Esophagus squamous epithelium (tissue), 5 donors: ENCODE data around the gene RIPK3. TPM values are rescaled to one million over a fixed set of nuclear protein-coding genes. Genes with fewer than 3 reads are reported as not detected.

Experiments used
- DNase-seq: peaks from one replicate; lab custom pipeline; 2025; lab: John Stamatoyannopoulos, UW
- H3K27ac ChIP-seq, 4 donors: fragments of 200-600 bp; sonication (generic); one replicate each; pipeline ENCODE4 v1.5.1; 2016 to 2019; ENCODE audit warnings: mild to moderate bottlenecking in 1 of 4
- H3K27me3 ChIP-seq, 4 donors: fragments of 200-600 bp; sonication (generic); 1 replicate in 3 of 4; 2 replicates in 1 of 4; pipeline versions ENCODE4 v1.5.1 to v1.6.0; 2017 to 2021; ENCODE audit warnings: antibody characterized with exemption in 1 of 4
- H3K36me3 ChIP-seq, 3 donors: fragments of 200-600 bp; sonication (generic); one replicate each; pipeline ENCODE4 v1.5.1; 2016 to 2019
- H3K4me1 ChIP-seq, 3 donors: fragments of 200-600 bp; sonication (generic); one replicate each; pipeline ENCODE4 v1.5.1; 2017 to 2019
- H3K4me3 ChIP-seq, 4 donors: fragments of 200-600 bp; sonication (generic); 1 replicate in 3 of 4; 2 replicates in 1 of 4; pipeline ENCODE4 v1.5.1; 2016 to 2019; ENCODE audit warnings: mild to moderate bottlenecking in 2 of 4, moderate library complexity in 1 of 4
- H3K9me3 ChIP-seq, 3 donors: fragments of 200-600 bp; sonication (generic); one replicate each; pipeline ENCODE4 v1.5.1; 2016 to 2019
- POLR2A ChIP-seq, 4 donors: fragments of 450-650 bp; IDR thresholded peaks; one replicate each; pipeline ENCODE4 v1.6.1; 2017; ENCODE audit warnings: antibody characterized with exemption in 4 of 4, mild to moderate bottlenecking in 4 of 4, moderate library complexity in 3 of 4
- WGBS, 2 donors: methylation state at CpG; one replicate each; pipeline ENCODE4 v1.1.5; 2018; 5-methylcytosine and 5-hydroxymethylcytosine counted together
- intact Hi-C: fragments of 100-400 bp; cut with DNase I; formaldehyde crosslinking; loops from one replicate; pipeline ENCODE4 v1.15.0; 2022
- total RNA-seq, 4 donors: library from RNA; depleted of rRNA; stranded (reverse); fragments of >200 nt; gene quantifications; one replicate each; pipeline ENCODE4 v1.1.0, GENCODE V29; 2016
- TF ChIP-seq, protein P1 (sequence below), 6 experiments: fragments of 450-650 bp in 4 of 6; fragments of 200-600 bp in 2 of 6; sonication (generic) in 2 of 6; IDR thresholded peaks; one replicate each; pipeline ENCODE4 v1.5.1; 2016 to 2019; ENCODE audit warnings: antibody characterized with exemption in 6 of 6, mild to moderate bottlenecking in 4 of 6, moderate library complexity in 4 of 6
- donor health status: DM: yes; HTN: yes; CAD: no.

RIPK3 gene
- total RNA-seq, 4 donors from 2014 or later: 10.3 to 21.4 (median 12.7) TPM

DNA sequence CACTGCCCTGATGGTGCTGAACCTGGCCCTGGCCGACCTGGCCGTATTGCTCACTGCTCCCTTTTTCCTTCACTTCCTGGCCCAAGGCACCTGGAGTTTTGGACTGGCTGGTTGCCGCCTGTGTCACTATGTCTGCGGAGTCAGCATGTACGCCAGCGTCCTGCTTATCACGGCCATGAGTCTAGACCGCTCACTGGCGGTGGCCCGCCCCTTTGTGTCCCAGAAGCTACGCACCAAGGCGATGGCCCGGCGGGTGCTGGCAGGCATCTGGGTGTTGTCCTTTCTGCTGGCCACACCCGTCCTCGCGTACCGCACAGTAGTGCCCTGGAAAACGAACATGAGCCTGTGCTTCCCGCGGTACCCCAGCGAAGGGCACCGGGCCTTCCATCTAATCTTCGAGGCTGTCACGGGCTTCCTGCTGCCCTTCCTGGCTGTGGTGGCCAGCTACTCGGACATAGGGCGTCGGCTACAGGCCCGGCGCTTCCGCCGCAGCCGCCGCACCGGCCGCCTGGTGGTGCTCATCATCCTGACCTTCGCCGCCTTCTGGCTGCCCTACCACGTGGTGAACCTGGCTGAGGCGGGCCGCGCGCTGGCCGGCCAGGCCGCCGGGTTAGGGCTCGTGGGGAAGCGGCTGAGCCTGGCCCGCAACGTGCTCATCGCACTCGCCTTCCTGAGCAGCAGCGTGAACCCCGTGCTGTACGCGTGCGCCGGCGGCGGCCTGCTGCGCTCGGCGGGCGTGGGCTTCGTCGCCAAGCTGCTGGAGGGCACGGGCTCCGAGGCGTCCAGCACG, 23.8 kb downstream of the RIPK3 start:
- no peaks in the 10 kb centered on the region for H3K36me3 ChIP-seq
- WGBS, 2 donors: 48 to 84% methylated on average over 6 to 19 of the region's 70 CpGs
- TF ChIP-seq, protein P1, sequence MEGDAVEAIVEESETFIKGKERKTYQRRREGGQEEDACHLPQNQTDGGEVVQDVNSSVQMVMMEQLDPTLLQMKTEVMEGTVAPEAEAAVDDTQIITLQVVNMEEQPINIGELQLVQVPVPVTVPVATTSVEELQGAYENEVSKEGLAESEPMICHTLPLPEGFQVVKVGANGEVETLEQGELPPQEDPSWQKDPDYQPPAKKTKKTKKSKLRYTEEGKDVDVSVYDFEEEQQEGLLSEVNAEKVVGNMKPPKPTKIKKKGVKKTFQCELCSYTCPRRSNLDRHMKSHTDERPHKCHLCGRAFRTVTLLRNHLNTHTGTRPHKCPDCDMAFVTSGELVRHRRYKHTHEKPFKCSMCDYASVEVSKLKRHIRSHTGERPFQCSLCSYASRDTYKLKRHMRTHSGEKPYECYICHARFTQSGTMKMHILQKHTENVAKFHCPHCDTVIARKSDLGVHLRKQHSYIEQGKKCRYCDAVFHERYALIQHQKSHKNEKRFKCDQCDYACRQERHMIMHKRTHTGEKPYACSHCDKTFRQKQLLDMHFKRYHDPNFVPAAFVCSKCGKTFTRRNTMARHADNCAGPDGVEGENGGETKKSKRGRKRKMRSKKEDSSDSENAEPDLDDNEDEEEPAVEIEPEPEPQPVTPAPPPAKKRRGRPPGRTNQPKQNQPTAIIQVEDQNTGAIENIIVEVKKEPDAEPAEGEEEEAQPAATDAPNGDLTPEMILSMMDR (IDR thresholded peaks at IDR 0.05): peak in 3 of 6 experiments; percentile 5 to 30 (median 17)
- no peak for TF ChIP-seq POLR2A (IDR thresholded peaks at IDR 0.05)
- H3K27me3 ChIP-seq: peaks cover 0 to 27% (median 0%) of the 10 kb centered on the region in 4 donors
- H3K27ac ChIP-seq: peak overlapping the region; percentile 86 to 97 (median 93)
- H3K4me1 ChIP-seq: peaks cover 52 to 68% (median 63%) of the 10 kb centered on the region in 3 donors
- DNase-seq: no peak
- H3K4me3 ChIP-seq: peak overlapping the region in 2 of 4 donors; percentile 4 to 32
- intact Hi-C loops: no loop called here
- no peaks in the 10 kb centered on the region for H3K9me3 ChIP-seq

DNA sequence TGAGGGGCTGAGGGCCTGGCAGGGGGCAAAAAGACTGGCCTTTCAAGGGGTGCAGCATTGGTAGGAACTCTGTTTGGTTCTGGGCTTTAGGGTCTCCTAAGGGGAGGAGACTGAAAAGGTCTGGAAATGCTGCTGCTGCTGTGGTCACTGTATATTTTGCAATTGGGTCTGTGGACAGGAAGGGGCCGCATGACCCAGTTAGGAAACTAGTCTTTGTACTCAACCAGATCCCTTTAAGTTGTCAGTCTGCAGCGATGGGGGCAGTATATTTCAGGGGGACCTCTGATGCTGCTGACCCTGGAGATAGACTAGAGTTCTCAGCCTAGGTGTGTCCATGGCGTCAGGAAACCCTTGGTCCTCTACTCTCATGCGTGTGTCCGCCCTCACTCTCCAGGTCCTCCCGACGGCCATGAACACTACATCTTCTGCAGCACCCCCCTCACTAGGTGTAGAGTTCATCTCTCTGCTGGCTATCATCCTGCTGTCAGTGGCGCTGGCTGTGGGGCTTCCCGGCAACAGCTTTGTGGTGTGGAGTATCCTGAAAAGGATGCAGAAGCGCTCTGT, 24.5 kb downstream of the RIPK3 start:
- peak overlapping the region; percentile 86 to 97 (median 93) for H3K27ac ChIP-seq
- H3K9me3 ChIP-seq: no peaks in the 10 kb centered on the region
- intact Hi-C loops: no loop called here
- no peaks in the 10 kb centered on the region for H3K36me3 ChIP-seq
- TF ChIP-seq POLR2A (IDR thresholded peaks at IDR 0.05): no peak
- TF ChIP-seq, protein P1 (IDR thresholded peaks at IDR 0.05): no peak
- DNase-seq: no peak
- H3K27me3 ChIP-seq: peaks cover 0 to 27% (median 0%) of the 10 kb centered on the region in 4 donors
- peak overlapping the region in 2 of 4 donors; percentile 4 to 32 for H3K4me3 ChIP-seq
- WGBS, 2 donors: 61 to 71% methylated on average over 6 to 7 of the region's 10 CpGs
- peaks cover 56 to 75% (median 67%) of the 10 kb centered on the region in 3 donors for H3K4me1 ChIP-seq

DNA sequence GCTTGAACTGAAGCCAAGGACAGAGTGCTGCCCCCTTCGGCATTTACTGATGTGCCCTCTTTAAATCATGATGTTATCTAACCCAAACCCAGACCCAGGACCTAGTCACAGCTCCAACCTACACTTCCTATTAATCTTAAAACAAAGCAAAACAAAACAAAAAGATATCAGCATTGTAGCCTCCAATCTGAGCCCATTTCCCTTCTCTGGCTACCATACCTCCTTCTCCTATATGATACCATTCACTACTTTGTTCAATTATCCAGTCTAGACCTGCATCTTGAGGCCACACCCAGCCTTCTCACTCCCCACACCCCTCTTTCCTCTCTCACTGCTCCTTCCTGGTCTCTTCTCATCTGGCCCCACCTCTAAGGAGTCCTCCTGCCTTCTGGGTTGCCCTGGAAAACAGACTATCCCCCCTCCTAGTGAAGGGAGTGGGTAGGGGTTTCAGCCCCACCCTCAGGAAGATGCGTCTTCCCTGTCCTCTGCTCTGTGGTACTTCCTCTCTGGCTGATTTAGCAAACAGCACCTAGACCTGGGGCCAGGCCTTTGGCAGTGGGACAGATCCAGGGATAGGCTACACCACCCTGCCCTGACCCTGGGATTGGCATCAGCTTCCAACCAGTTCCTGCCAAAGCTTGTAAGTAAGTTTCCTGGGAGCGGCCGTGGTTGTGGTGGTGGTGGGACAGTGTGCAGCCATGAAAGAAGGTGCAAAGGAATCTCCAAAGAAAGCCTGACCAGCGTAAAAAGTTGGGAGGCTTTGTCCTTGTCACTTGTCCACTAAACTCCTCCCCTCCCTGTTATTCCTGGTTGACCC, 25.2 kb downstream of the RIPK3 start:
- no peak for DNase-seq
- 12 to 58% methylated on average over 5 of the region's 5 CpGs for WGBS, 2 donors
- peaks cover 64 to 83% (median 74%) of the 10 kb centered on the region in 3 donors for H3K4me1 ChIP-seq

DNA sequence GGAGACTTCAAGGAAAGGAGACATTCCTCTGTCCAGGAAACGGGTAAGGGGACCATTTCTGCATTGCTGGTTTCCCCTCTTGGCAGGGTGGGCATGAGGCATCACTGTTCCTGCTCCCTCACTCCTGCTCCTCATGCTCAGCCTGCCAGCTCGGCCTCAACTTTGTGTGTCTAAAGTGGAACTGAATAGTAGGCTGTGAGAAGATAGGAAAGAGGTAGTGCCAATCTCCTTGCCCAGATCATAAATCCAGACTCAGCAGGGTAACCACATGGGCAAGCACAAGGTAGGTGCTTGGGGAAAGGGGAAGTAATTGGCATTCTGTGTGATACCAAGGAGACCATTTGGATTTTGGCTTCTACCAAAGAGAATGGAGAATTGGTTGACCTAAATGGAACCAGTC, 25.9 kb downstream of the RIPK3 start:
- Histone ChIP-seq H3K4me3 (peak overlapping the region in 1 of 4 donors; percentile 32), H3K4me1 (peaks cover 69 to 89% (median 81%) of the 10 kb centered on the region in 3 donors), H3K27me3 (peaks cover 0 to 24% (median 0%) of the 10 kb centered on the region in 4 donors), H3K27ac (peak overlapping the region; percentile 86 to 97 (median 93)), H3K9me3 (no peaks in the 10 kb centered on the region), H3K36me3 (no peaks in the 10 kb centered on the region)
- no peak for DNase-seq
- no peak for TF ChIP-seq POLR2A (IDR thresholded peaks at IDR 0.05)
- TF ChIP-seq, protein P1 (IDR thresholded peaks at IDR 0.05): no peak
- WGBS, 2 donors: 50 to 72% methylated on average over 2 of the region's 2 CpGs
- intact Hi-C loops: no loop called here

More for the DNA sequence above, 25.2 kb downstream of the RIPK3 start:
- TF ChIP-seq, protein P1 (IDR thresholded peaks at IDR 0.05): no peak
- TF ChIP-seq POLR2A (IDR thresholded peaks at IDR 0.05): no peak
- Histone ChIP-seq H3K4me3 (peak overlapping the region in 1 of 4 donors; percentile 32), H3K9me3 (no peaks in the 10 kb centered on the region), H3K27me3 (peaks cover 0 to 27% (median 0%) of the 10 kb centered on the region in 4 donors), H3K36me3 (no peaks in the 10 kb centered on the region), H3K27ac (peak overlapping the region; percentile 86 to 97 (median 93))
- intact Hi-C loops: no loop called here
